Duodenal mucosa (tissue), 2 donors: Measurements from ENCODE around the gene CENPF.

Source experiments
- H3K27ac ChIP-seq: one replicate; pipeline ENCODE4 v1.7.0; 2013; ENCODE audit warnings: low read depth, low read length
- H3K27me3 ChIP-seq, 2 donors: one replicate each; pipeline ENCODE4 v1.7.0; 2013; ENCODE audit warnings: low read length in 2 of 2, control low read depth in 1 of 2; ENCODE audit not compliant: insufficient read depth in 2 of 2, control insufficient read depth in 1 of 2
- H3K36me3 ChIP-seq, 2 donors: one replicate each; pipeline ENCODE4 v1.7.0; 2013; ENCODE audit warnings: low read length in 2 of 2, control low read depth in 1 of 2; ENCODE audit not compliant: insufficient read depth in 2 of 2, control insufficient read depth in 1 of 2
- H3K4me1 ChIP-seq, 2 donors: one replicate each; pipeline ENCODE4 v1.7.0; 2013; ENCODE audit warnings: low read length in 2 of 2, control low read depth in 1 of 2; ENCODE audit not compliant: insufficient read depth in 2 of 2, control insufficient read depth in 1 of 2
- H3K4me3 ChIP-seq, 2 donors: one replicate each; pipeline ENCODE4 v1.7.0; 2013; ENCODE audit warnings: low read length in 2 of 2, low read depth in 1 of 2
- H3K9ac ChIP-seq, 2 donors: one replicate each; pipeline ENCODE4 v1.7.0; 2013; ENCODE audit warnings: low read length in 2 of 2, low read depth in 1 of 2
- H3K9me3 ChIP-seq, 2 donors: one replicate each; pipeline ENCODE4 v1.7.0; 2013; ENCODE audit warnings: low read length in 2 of 2, control low read depth in 1 of 2; ENCODE audit not compliant: control insufficient read depth in 1 of 2

The CENPF gene

DNA sequence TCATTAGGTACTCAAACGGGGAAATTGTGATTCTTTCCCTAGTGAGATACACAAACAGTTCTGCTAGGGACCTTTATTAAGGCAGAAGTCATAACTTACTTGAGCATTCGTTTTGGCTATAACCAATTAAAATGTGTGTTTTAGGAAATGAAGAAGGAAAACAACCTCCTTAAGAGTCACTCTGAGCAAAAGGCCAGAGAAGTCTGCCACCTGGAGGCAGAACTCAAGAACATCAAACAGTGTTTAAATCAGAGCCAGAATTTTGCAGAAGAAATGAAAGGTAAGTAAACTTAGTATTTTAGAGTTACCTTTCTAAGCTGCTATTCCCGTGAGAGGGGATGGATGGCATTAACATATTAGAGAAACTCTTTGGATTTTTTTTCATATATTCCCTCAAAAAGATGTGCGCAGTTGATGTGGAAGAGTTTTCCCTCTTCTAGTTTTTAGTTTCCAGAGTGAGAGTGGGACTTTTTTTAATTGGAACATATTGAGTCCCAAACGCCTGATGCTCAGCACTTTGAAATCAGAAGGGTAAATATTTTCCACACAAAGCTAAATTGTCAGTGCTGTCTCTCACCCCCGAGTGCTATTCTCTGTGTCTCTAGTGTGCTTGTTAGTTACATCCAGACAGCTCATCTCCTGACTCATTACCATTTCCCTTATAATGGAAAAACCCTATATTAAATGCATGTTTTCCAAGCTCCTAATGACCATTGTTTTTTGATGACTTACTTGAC lies 34.9 kb downstream of the CENPF start:
- H3K4me3 ChIP-seq, result no peak overlapping the region
- no peaks in the 10 kb centered on the region for H3K9me3 ChIP-seq
- H3K4me1 ChIP-seq, result no peaks in the 10 kb centered on the region
- peaks cover 3 to 21% of the 10 kb centered on the region in 2 donors for H3K36me3 ChIP-seq
- no peak overlapping the region for H3K9ac ChIP-seq
- no peak overlapping the region for H3K27ac ChIP-seq
- H3K27me3 ChIP-seq, result no peaks in the 10 kb centered on the region

DNA sequence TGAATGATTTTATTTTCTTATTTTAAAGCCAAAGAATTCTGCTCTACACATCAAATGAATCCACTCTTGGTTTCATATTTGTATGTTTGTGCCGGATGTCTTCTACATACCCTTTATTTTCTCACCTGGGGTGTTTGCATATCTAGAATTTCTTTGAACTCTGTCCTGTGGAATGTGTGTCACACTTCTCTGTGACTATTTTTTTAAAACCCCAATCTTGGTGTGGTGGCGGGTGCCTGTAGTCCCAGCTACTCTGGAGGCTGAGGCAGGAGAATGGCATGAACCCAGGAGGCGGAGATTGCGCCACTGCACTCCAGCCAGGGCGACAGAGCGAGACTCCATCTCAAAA lies 35.4 kb downstream of the CENPF start:
- no peaks in the 10 kb centered on the region for H3K4me1 ChIP-seq
- no peaks in the 10 kb centered on the region for H3K9me3 ChIP-seq
- H3K36me3 ChIP-seq, result peaks cover 3 to 21% of the 10 kb centered on the region in 2 donors
- no peaks in the 10 kb centered on the region for H3K27me3 ChIP-seq
- H3K9ac ChIP-seq, result no peak overlapping the region
- H3K27ac ChIP-seq, result no peak overlapping the region
- H3K4me3 ChIP-seq, result no peak overlapping the region

DNA sequence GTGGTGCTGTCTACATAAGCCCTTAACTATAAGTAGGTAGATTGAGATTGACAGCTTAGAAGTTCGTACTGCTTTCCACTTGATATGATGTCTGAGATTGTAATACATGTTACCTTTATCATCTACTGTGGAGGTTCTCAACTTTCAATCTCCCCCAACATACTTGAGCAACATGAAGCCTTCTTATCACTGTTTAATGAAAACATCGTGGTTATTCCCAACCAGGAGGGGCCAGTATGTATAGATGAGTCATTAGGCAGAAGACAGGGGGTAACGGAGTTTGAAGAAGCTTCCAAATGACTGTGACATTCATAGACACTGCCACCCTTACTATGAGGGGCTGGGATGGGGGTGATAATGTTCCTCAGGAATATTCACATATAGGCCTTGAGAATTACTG lies 36.0 kb downstream of the CENPF start:
- Histone ChIP-seq H3K9ac (no peak overlapping the region), H3K27me3 (no peaks in the 10 kb centered on the region), H3K27ac (no peak overlapping the region), H3K4me1 (no peaks in the 10 kb centered on the region), H3K36me3 (peaks cover 3 to 17% of the 10 kb centered on the region in 2 donors), H3K9me3 (no peaks in the 10 kb centered on the region), H3K4me3 (no peak overlapping the region)

DNA sequence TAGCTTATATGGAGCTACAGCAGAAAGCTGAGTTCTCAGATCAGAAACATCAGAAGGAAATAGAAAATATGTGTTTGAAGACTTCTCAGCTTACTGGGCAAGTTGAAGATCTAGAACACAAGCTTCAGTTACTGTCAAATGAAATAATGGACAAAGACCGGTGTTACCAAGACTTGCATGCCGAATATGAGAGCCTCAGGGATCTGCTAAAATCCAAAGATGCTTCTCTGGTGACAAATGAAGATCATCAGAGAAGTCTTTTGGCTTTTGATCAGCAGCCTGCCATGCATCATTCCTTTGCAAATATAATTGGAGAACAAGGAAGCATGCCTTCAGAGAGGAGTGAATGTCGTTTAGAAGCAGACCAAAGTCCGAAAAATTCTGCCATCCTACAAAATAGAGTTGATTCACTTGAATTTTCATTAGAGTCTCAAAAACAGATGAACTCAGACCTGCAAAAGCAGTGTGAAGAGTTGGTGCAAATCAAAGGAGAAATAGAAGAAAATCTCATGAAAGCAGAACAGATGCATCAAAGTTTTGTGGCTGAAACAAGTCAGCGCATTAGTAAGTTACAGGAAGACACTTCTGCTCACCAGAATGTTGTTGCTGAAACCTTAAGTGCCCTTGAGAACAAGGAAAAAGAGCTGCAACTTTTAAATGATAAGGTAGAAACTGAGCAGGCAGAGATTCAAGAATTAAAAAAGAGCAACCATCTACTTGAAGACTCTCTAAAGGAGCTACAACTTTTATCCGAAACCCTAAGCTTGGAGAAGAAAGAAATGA lies 37.6 kb downstream of the CENPF start:
- Histone ChIP-seq H3K27ac (no peak overlapping the region), H3K27me3 (no peaks in the 10 kb centered on the region), H3K9ac (no peak overlapping the region), H3K36me3 (peaks cover 6 to 19% of the 10 kb centered on the region in 2 donors), H3K4me1 (no peaks in the 10 kb centered on the region), H3K4me3 (no peak overlapping the region), H3K9me3 (no peaks in the 10 kb centered on the region)

DNA sequence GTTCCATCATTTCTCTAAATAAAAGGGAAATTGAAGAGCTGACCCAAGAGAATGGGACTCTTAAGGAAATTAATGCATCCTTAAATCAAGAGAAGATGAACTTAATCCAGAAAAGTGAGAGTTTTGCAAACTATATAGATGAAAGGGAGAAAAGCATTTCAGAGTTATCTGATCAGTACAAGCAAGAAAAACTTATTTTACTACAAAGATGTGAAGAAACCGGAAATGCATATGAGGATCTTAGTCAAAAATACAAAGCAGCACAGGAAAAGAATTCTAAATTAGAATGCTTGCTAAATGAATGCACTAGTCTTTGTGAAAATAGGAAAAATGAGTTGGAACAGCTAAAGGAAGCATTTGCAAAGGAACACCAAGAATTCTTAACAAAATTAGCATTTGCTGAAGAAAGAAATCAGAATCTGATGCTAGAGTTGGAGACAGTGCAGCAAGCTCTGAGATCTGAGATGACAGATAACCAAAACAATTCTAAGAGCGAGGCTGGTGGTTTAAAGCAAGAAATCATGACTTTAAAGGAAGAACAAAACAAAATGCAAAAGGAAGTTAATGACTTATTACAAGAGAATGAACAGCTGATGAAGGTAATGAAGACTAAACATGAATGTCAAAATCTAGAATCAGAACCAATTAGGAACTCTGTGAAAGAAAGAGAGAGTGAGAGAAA lies 38.4 kb downstream of the CENPF start:
- Histone ChIP-seq H3K36me3 (peaks cover 6 to 24% of the 10 kb centered on the region in 2 donors), H3K27ac (no peak overlapping the region), H3K9me3 (no peaks in the 10 kb centered on the region), H3K4me1 (no peaks in the 10 kb centered on the region), H3K27me3 (no peaks in the 10 kb centered on the region), H3K4me3 (no peak overlapping the region), H3K9ac (no peak overlapping the region)

DNA sequence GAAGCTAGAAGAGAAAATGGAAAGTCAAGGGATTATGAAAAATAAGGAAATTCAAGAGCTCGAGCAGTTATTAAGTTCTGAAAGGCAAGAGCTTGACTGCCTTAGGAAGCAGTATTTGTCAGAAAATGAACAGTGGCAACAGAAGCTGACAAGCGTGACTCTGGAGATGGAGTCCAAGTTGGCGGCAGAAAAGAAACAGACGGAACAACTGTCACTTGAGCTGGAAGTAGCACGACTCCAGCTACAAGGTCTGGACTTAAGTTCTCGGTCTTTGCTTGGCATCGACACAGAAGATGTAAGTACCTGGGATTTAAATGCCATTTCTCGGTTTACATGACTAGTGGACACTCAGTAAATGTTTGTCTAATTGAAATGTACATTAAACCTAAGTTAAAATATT lies 40.0 kb downstream of the CENPF start:
- H3K9me3 ChIP-seq, result no peaks in the 10 kb centered on the region
- H3K4me3 ChIP-seq, result no peak overlapping the region
- H3K36me3 ChIP-seq, result peaks cover 6 to 25% of the 10 kb centered on the region in 2 donors
- H3K27ac ChIP-seq, result no peak overlapping the region
- H3K4me1 ChIP-seq, result no peaks in the 10 kb centered on the region
- H3K9ac ChIP-seq, result no peak overlapping the region
- H3K27me3 ChIP-seq, result no peaks in the 10 kb centered on the region

DNA sequence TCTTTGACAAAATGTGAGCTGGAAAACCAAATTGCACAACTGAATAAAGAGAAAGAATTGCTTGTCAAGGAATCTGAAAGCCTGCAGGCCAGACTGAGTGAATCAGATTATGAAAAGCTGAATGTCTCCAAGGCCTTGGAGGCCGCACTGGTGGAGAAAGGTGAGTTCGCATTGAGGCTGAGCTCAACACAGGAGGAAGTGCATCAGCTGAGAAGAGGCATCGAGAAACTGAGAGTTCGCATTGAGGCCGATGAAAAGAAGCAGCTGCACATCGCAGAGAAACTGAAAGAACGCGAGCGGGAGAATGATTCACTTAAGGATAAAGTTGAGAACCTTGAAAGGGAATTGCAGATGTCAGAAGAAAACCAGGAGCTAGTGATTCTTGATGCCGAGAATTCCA lies 42.7 kb downstream of the CENPF start:
- no peaks in the 10 kb centered on the region for H3K9me3 ChIP-seq
- H3K36me3 ChIP-seq, result peaks cover 10 to 21% of the 10 kb centered on the region in 2 donors
- no peaks in the 10 kb centered on the region for H3K4me1 ChIP-seq
- H3K27me3 ChIP-seq, result no peaks in the 10 kb centered on the region
- no peak overlapping the region for H3K27ac ChIP-seq
- no peak overlapping the region for H3K4me3 ChIP-seq
- no peak overlapping the region for H3K9ac ChIP-seq

DNA sequence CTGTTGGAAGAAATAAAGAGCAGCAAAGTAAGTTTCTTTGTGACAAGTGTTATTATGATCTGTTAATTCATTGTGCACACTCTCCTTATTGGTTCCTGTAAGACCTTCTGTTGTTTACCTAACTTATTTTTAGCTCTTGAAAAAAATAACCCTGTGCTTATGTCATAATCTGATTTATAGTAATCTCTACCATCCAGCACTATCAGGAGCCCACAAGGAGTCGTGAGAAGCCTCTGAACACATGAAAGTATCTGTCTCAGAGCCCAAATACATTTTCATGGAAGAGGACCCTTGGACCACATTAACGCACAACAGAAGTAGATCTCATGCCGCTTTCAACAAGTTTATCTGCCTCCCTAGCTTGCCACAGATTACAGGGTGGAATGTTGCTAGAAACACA lies 45.8 kb downstream of the CENPF start:
- Histone ChIP-seq H3K9ac (no peak overlapping the region), H3K36me3 (peaks cover 6 to 17% of the 10 kb centered on the region in 2 donors), H3K9me3 (no peaks in the 10 kb centered on the region), H3K27me3 (no peaks in the 10 kb centered on the region), H3K27ac (no peak overlapping the region), H3K4me3 (no peak overlapping the region), H3K4me1 (no peaks in the 10 kb centered on the region)

DNA sequence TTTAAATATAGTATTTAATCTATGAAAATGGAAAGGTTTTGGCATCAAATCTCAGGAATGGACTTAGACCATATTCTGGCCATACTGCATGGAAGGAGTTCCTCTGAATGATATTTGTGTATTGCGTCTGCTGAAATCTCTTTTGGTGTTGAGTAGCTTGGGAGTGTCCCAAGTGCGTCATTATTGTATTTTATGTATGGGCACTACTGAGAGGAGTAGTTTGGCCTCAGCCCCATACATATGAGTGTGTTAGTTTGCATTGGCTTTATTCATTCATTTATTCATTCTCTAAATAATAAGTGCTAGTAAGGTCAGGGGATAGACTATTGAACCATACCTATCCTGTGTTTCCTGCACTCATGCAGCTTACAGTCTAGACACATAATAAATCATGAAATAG lies 46.6 kb downstream of the CENPF start:
- Histone ChIP-seq H3K9ac (no peak overlapping the region), H3K27ac (no peak overlapping the region), H3K27me3 (no peaks in the 10 kb centered on the region), H3K36me3 (peaks cover 4 to 19% of the 10 kb centered on the region in 2 donors), H3K9me3 (no peaks in the 10 kb centered on the region), H3K4me3 (no peak overlapping the region), H3K4me1 (no peaks in the 10 kb centered on the region)

DNA sequence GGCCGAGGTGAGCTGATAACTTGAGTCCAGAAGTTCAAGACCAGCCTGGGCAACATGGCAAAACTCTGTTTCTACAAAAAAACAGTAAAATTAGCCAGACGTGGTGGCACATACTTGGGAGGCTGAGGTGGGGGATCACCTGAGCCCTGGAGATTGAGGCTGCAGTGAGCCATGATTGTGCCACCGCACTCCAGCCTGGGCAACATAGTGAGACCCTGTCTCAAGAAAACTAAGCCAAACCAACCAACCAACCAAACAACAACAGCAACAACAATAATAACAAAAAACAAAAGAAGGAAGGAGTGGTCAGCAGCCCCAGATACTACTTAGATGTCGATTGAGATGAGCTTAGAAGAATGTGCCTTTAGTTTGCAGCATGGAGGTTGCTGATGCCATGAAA lies 47.7 kb downstream of the CENPF start:
- Histone ChIP-seq H3K4me1 (no peaks in the 10 kb centered on the region), H3K27me3 (no peaks in the 10 kb centered on the region), H3K27ac (no peak overlapping the region), H3K9me3 (no peaks in the 10 kb centered on the region), H3K36me3 (peaks cover 3 to 21% of the 10 kb centered on the region in 2 donors), H3K4me3 (no peak overlapping the region), H3K9ac (no peak overlapping the region)
